Karpas-422 (cell line): ENCODE measurements around the gene COG1. TPM values are rescaled to one million over a fixed set of nuclear protein-coding genes. Genes with fewer than 3 reads are reported as not detected.
"Not testable (repeated sequence)": the region's sequence is repeated elsewhere in the genome, so short reads cannot be mapped to it uniquely, and the experiment has no call there.

Experiments used
- DNase-seq: peaks from one replicate; pipeline ENCODE4 v3.0.0-alpha.2; 2015
- H2AFZ ChIP-seq: fragments of 200-600 bp; sonication (generic); 2 replicates; pipeline ENCODE4 v1.6.1; 2014; ENCODE audit warnings: antibody characterized with exemption, low read length, mixed read lengths
- H3K27ac ChIP-seq: fragments of 200-600 bp; sonication (generic); 2 replicates; pipeline ENCODE4 v1.5.1; 2014; ENCODE audit warnings: mild to moderate bottlenecking, low read length, moderate library complexity
- H3K27me3 ChIP-seq: fragments of 200-600 bp; sonication (generic); 2 replicates; pipeline ENCODE4 v1.6.1; 2014; ENCODE audit warnings: low read length, mixed read lengths
- H3K36me3 ChIP-seq: fragments of 200-600 bp; sonication (generic); 2 replicates; pipeline ENCODE4 v1.6.1; 2014; ENCODE audit warnings: low read length, mixed read lengths; ENCODE audit not compliant: insufficient read depth
- H3K4me1 ChIP-seq: fragments of 200-600 bp; sonication (generic); 2 replicates; pipeline ENCODE4 v1.6.1; 2014; ENCODE audit warnings: mild to moderate bottlenecking, low read length, mixed read lengths
- H3K4me2 ChIP-seq: fragments of 200-600 bp; sonication (generic); 2 replicates; pipeline ENCODE4 v1.6.1; 2014; ENCODE audit warnings: low read length, low read depth, mild to moderate bottlenecking; ENCODE audit not compliant: poor library complexity, severe bottlenecking
- H3K4me3 ChIP-seq: fragments of 200-600 bp; sonication (generic); 2 replicates; pipeline ENCODE4 v1.5.1; 2014; ENCODE audit warnings: mild to moderate bottlenecking, antibody characterized with exemption, low read length, mixed read lengths
- H3K79me2 ChIP-seq: fragments of 200-600 bp; sonication (generic); 2 replicates; pipeline ENCODE4 v1.6.1; 2014; ENCODE audit warnings: mild to moderate bottlenecking, low read length, mixed read lengths
- H3K9ac ChIP-seq: fragments of 200-600 bp; sonication (generic); 2 replicates; pipeline ENCODE4 v1.6.0; 2014; ENCODE audit warnings: low read length
- H3K9me2 ChIP-seq: fragments of 200-600 bp; sonication (generic), shearing (Covaris generic); replicated peaks from 2 replicates; pipeline ENCODE4 v1.6.0; 2014; ENCODE audit warnings: mild to moderate bottlenecking, low read length, moderate library complexity; ENCODE audit not compliant: insufficient read depth
- H3K9me3 ChIP-seq: fragments of 300-700, 200-600 bp; sonication (generic); 2 replicates; pipeline ENCODE4 v1.6.1; 2014; ENCODE audit warnings: low read length, mixed read lengths
- H4K20me1 ChIP-seq: fragments of 200-600 bp; sonication (generic); 2 replicates; pipeline ENCODE4 v1.6.1; 2014; ENCODE audit warnings: mild to moderate bottlenecking, antibody characterized with exemption, low read length, low read depth; ENCODE audit not compliant: insufficient read depth
- total RNA-seq: library from RNA; depleted of rRNA; stranded (reverse); fragments of >200 nt; shearing (Covaris generic); gene quantifications from 2 replicates; pipeline ENCODE4 v1.2.3, GENCODE V29; 2014; ENCODE audit warnings: low replicate concordance; rRNA removed

Gene COG1
- 11.0 and 25.3 TPM in 2 replicates for total RNA-seq

DNA sequence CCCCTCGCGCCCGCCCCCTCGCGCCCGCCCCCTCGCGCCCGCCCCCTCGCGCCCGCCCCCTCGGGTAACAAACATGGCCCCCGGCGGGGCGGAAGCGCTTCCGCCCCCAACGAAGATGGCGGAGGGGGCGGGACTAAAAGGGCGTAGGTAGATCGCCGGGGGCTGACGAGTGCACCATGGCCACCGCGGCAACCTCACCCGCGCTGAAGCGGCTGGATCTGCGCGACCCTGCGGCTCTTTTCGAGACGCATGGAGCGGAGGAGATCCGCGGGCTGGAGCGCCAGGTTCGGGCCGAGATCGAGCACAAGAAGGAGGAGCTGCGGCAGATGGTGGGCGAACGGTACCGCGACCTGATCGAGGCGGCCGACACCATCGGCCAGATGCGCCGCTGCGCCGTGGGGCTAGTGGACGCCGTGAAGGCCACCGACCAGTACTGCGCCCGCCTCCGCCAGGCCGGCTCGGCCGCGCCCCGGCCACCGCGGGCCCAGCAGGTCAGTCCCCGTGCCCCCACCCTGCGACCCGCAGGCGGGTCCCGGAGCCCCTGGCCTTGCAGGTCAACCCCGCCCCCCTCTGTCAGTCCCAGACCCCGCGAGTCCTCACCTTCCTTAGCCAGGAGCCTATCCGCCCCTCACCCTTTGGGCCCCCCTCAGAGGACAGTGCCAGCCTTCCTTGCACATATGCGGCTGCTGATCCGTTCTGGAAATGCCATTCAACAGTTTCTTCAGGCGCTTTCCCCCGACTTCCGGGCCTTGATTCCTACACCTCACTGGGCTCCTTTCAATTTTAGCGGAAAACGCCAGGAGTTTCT lies at the start of gene COG1:
Gene COG1, plus strand, starts transcription at position 162 of the 808 bp plus-strand sequence. Its CDS starts 15 bp downstream, at position 177.
- peak within 1 kb of the TSS; percentile 99 for H3K4me3 ChIP-seq

GRCh38 chr17:73144209-73144608 lies 48.6 kb upstream of the COG1 start:
- H3K9me2 ChIP-seq, H3K27ac ChIP-seq, H4K20me1 ChIP-seq, H3K9ac ChIP-seq, H2AFZ ChIP-seq, H3K27me3 ChIP-seq, H3K79me2 ChIP-seq, H3K36me3 ChIP-seq, H3K4me3 ChIP-seq, DNase-seq, H3K4me2 ChIP-seq, H3K9me3 ChIP-seq: not testable (repeated sequence)
- peaks cover 52% of the 10 kb centered on the region for H3K4me1 ChIP-seq

More for the DNA sequence above, at the start of gene COG1:
- peak within 1 kb of the TSS; percentile 98 for H3K9ac ChIP-seq
- H3K36me3 ChIP-seq, result peaks cover 8% of the 10 kb centered on the region; the same call in 1 of the 2 replicates
- peak; percentile 98 for DNase-seq
- no peaks in the 10 kb centered on the region for H3K9me2 ChIP-seq
- H3K9me3 ChIP-seq, result no peaks in the 10 kb centered on the region
- peaks cover 39% of the 10 kb centered on the region for H3K79me2 ChIP-seq
- no peaks in the 10 kb centered on the region for H3K27me3 ChIP-seq
- peak within 1 kb of the TSS; percentile 90 for H2AFZ ChIP-seq
- H3K27ac ChIP-seq, result peak within 1 kb of the TSS; percentile 94
- H3K4me2 ChIP-seq, result peak within 1 kb of the TSS; percentile 100
- H4K20me1 ChIP-seq, result no peaks in the 10 kb centered on the region
- peaks cover 20% of the 10 kb centered on the region for H3K4me1 ChIP-seq

GRCh38 chr17:73145641-73146040 lies 47.2 kb upstream of the COG1 start:
- no peak for DNase-seq
- Histone ChIP-seq H3K27ac (peak overlapping the region; percentile 79; the same call in 1 of the 2 replicates), H3K9me2 (no peaks in the 10 kb centered on the region), H3K27me3 (no peaks in the 10 kb centered on the region), H2AFZ (no peak overlapping the region), H3K36me3 (peaks cover 5% of the 10 kb centered on the region; the same call in 1 of the 2 replicates), H3K9me3 (peaks cover 8% of the 10 kb centered on the region; the same call in 1 of the 2 replicates), H3K4me3 (no peak overlapping the region), H3K4me2 (no peak overlapping the region), H3K9ac (no peak overlapping the region), H3K79me2 (no peaks in the 10 kb centered on the region), H3K4me1 (peaks cover 40% of the 10 kb centered on the region), H4K20me1 (no peaks in the 10 kb centered on the region)

- not testable (repeated sequence) for H3K4me3 ChIP-seq, H3K9me3 ChIP-seq, DNase-seq, H4K20me1 ChIP-seq, H3K79me2 ChIP-seq, H3K36me3 ChIP-seq, H2AFZ ChIP-seq, H3K27me3 ChIP-seq, H3K9me2 ChIP-seq, H3K9ac ChIP-seq, H3K4me2 ChIP-seq
- peak overlapping the region; percentile 79 for H3K27ac ChIP-seq
- H3K4me1 ChIP-seq, result peaks cover 48% of the 10 kb centered on the region
These were observed 45.1 kb upstream of the COG1 start for GRCh38 chr17:73147791-73148190.

DNA sequence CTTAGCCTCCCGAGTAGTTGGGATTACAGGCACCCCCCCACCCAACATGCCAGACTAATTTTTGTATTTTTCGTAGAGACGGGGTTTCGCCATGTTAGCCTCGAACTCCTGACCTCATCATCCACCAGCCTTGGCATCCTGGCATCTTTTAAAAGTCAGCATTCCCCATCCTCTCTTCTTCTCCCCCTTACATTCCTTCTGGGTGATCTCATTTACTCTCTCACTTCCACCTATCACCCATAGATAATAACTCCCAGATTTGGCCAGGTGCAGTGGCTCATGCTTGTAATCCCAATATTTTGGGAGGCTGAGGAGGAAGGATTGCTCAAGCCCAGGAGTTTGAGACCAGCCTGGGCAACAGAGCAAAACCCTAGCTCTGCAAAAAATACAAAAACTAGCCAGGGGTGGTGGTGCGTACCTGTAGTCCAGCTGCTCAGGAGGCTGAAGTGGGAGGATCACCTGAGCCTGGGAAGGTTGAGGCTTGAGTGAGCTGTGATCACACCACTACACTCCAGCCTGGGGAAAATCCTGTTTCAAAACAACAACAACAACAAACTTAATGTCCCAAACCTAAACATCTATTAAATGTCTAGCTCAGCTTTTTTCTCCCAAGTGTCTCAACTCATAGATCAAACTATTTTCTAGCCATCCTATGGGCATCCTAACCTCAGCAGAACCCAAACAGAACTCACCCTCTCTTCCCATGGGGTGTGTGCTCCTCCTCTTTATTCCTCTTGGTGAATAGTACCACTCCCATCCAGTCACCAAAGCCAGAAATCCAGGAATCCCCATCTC lies 44.1 kb upstream of the COG1 start:
- Histone ChIP-seq H4K20me1 (no peaks in the 10 kb centered on the region), H2AFZ (no peak overlapping the region), H3K27ac (no peak overlapping the region), H3K27me3 (no peaks in the 10 kb centered on the region), H3K79me2 (no peaks in the 10 kb centered on the region), H3K4me2 (no peak overlapping the region), H3K4me3 (no peak overlapping the region), H3K9me2 (no peaks in the 10 kb centered on the region), H3K4me1 (peaks cover 48% of the 10 kb centered on the region), H3K36me3 (peaks cover 5% of the 10 kb centered on the region; the same call in 1 of the 2 replicates), H3K9ac (no peak overlapping the region), H3K9me3 (peaks cover 8% of the 10 kb centered on the region; the same call in 1 of the 2 replicates)
- no peak for DNase-seq

GRCh38 chr17:73150622-73151300 lies 42.1 kb upstream of the COG1 start:
- not testable (repeated sequence) for H3K4me3 ChIP-seq, H3K9me2 ChIP-seq, H3K4me2 ChIP-seq, DNase-seq, H4K20me1 ChIP-seq, H3K27ac ChIP-seq, H3K27me3 ChIP-seq, H3K9me3 ChIP-seq, H3K79me2 ChIP-seq, H3K9ac ChIP-seq, H3K36me3 ChIP-seq
- H3K4me1 ChIP-seq, result peaks cover 65% of the 10 kb centered on the region
- H2AFZ ChIP-seq, result peak overlapping the region; percentile 39; the same call in 1 of the 2 replicates

DNA sequence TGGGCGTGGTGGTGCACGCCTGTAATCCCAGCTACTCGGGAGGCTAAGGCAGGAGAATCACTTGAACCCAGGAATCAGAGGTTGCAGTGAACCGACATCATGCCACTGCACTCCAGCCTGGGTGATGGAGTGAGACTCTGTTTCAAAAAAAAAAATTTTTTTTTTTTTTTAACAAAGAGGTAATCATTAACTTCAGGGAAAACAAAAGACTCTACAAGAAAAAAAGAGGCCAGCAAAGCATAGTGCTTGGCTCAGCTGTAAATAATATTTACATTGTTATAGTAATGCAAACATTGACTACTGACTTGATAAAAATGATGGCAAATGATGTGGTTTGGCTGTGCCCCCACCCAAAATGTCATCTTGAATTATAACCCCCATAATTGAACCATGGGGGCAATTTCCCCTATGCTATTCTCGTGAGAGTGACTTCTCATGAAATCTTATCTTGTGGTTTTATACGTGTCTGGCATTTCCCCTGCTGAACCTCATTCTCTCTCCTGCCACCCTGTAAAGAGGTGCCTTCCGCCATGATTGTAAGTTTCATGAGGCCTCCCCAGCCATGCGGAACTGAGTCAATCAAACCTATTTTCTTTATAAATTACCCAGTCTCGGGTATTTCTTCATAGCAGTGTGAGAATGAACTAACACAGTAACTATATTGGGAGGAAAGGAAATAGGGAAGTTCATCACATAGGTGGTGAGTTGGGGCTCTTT lies 40.8 kb upstream of the COG1 start:
- no peaks in the 10 kb centered on the region for H3K9me3 ChIP-seq
- no peak overlapping the region for H3K9ac ChIP-seq
- no peak overlapping the region for H3K4me2 ChIP-seq
- peak; percentile 78 for DNase-seq
- H3K79me2 ChIP-seq, result no peaks in the 10 kb centered on the region
- H3K4me3 ChIP-seq, result no peak overlapping the region
- no peaks in the 10 kb centered on the region for H3K9me2 ChIP-seq
- no peaks in the 10 kb centered on the region for H3K27me3 ChIP-seq
- H3K27ac ChIP-seq, result peak overlapping the region; percentile 96
- H3K36me3 ChIP-seq, result no peaks in the 10 kb centered on the region; the same call in 1 of the 2 replicates
- no peaks in the 10 kb centered on the region for H4K20me1 ChIP-seq
- H3K4me1 ChIP-seq, result peaks cover 65% of the 10 kb centered on the region
- peak overlapping the region; percentile 9; the same call in 1 of the 2 replicates for H2AFZ ChIP-seq
